MCF 10A (cell line): ENCODE results near the gene SEZ6L. TPM values are rescaled to one million over a fixed set of nuclear protein-coding genes. Genes with fewer than 3 reads are reported as not detected.

ENCODE experiments used
- BruUV-seq: library from RNA; stranded (reverse); fragments of 400-500 nt; replicated peaks from 2 replicates; lab custom pipeline; 2021; lab: Mats Ljungman, UMichigan
- CTCF ChIA-PET: fragments of 300-600 bp; sonication (Branson Sonifier 250); formaldehyde crosslinking; extraction: SDS; loops from one replicate; lab custom pipeline; 2021; ENCODE audit warnings: antibody characterized with exemption, inconsistent platforms; lab: Yijun Ruan, JAX
- POLR2A ChIA-PET: fragments of 300-600, 350-650 bp; sonication (Branson Sonifier 250); formaldehyde crosslinking; extraction: SDS; loops from one replicate; lab custom pipeline; 2020; ENCODE audit warnings: antibody characterized with exemption, inconsistent platforms; lab: Yijun Ruan, JAX
- DNase-seq: peaks from one replicate; pipeline ENCODE4 v3.0.0-alpha.2; 2018; ENCODE audit not compliant: unreplicated experiment
- H3K27ac Mint-ChIP-seq: one replicate; pipeline ENCODE4 v1.8.0; 2022; ENCODE audit warnings: mild to moderate bottlenecking, low read depth, mixed read lengths; ENCODE audit not compliant: unreplicated experiment
- H3K27me3 Mint-ChIP-seq: one replicate; pipeline ENCODE4 v1.8.0; 2022; ENCODE audit warnings: mixed read lengths; ENCODE audit not compliant: insufficient read depth, unreplicated experiment
- H3K36me3 Mint-ChIP-seq: one replicate; pipeline ENCODE4 v1.8.0; 2022; ENCODE audit warnings: mild to moderate bottlenecking, moderate library complexity, mixed read lengths; ENCODE audit not compliant: insufficient read depth, unreplicated experiment
- H3K4me1 Mint-ChIP-seq: one replicate; pipeline ENCODE4 v1.8.0; 2022; ENCODE audit warnings: mixed read lengths; ENCODE audit not compliant: insufficient read depth, unreplicated experiment
- H3K4me3 Mint-ChIP-seq: one replicate; pipeline ENCODE4 v1.8.0; 2022; ENCODE audit warnings: mild to moderate bottlenecking, moderate library complexity, mixed read lengths; ENCODE audit not compliant: unreplicated experiment
- H3K9me3 Mint-ChIP-seq: one replicate; pipeline ENCODE4 v1.8.0; 2022; ENCODE audit warnings: mixed read lengths; ENCODE audit not compliant: unreplicated experiment
- intact Hi-C: fragments of 100-400 bp; cut with micrococcal nuclease; formaldehyde crosslinking; loops from 2 replicates; pipeline ENCODE4 v1.14.1; 2022
- total RNA-seq: library from RNA; stranded (reverse); gene quantifications from 2 replicates; pipeline ENCODE4 v1.2.3, GENCODE V29; 2022
- TF ChIP-seq, protein P1 (sequence below): fragments of 200-600 bp; IDR thresholded peaks from one replicate; pipeline ENCODE4 v1.8.0; 2022; ENCODE audit warnings: antibody characterized with exemption, mild to moderate bottlenecking; ENCODE audit not compliant: unreplicated experiment

The SEZ6L gene
- total RNA-seq, 1 experiment from 2014 or later = not detected

GRCh38 chr22:26188341-26188740, 19.1 kb downstream of the SEZ6L start:
- Mint-ChIP-seq H3K4me1 (no peaks in the 10 kb centered on the region), H3K4me3 (no peak overlapping the region), H3K9me3 (peaks cover 7% of the 10 kb centered on the region), H3K27me3 (peaks cover 51% of the 10 kb centered on the region), H3K27ac (no peak overlapping the region), H3K36me3 (no peaks in the 10 kb centered on the region)
- intact Hi-C loops = no loop called here
- TF ChIP-seq, protein P1, sequence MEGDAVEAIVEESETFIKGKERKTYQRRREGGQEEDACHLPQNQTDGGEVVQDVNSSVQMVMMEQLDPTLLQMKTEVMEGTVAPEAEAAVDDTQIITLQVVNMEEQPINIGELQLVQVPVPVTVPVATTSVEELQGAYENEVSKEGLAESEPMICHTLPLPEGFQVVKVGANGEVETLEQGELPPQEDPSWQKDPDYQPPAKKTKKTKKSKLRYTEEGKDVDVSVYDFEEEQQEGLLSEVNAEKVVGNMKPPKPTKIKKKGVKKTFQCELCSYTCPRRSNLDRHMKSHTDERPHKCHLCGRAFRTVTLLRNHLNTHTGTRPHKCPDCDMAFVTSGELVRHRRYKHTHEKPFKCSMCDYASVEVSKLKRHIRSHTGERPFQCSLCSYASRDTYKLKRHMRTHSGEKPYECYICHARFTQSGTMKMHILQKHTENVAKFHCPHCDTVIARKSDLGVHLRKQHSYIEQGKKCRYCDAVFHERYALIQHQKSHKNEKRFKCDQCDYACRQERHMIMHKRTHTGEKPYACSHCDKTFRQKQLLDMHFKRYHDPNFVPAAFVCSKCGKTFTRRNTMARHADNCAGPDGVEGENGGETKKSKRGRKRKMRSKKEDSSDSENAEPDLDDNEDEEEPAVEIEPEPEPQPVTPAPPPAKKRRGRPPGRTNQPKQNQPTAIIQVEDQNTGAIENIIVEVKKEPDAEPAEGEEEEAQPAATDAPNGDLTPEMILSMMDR = no peak
- BruUV-seq = no TSS peak
- ChIA-PET POLR2A (no interaction called here), CTCF (interaction anchor here (0.9 kb wide), 1 partner anchor 10 kb away, joined by 3 read pairs; no protein-coding TSS in a partner anchor)
- DNase-seq = no peak

DNA sequence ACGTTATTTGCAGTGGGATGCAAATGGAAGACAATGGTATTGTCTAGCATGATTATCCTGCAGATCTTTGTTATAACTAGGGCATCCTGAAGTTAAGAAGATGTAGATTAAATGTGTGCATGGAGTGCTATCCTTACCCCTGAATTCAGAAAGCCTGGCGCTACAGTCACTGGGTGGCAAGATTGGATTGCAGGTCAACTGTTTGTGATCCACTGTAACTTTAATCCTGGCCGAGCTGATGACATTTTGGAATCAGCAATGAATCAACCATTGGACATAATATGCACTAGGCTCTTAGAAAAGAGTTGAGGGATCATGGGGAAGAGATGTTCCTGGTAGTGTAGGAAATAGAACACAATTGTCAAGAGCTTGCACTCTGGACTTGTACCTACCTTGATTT, 25.1 kb downstream of the SEZ6L start:
- POLR2A ChIA-PET = no interaction called here
- no TSS peak for BruUV-seq

DNA sequence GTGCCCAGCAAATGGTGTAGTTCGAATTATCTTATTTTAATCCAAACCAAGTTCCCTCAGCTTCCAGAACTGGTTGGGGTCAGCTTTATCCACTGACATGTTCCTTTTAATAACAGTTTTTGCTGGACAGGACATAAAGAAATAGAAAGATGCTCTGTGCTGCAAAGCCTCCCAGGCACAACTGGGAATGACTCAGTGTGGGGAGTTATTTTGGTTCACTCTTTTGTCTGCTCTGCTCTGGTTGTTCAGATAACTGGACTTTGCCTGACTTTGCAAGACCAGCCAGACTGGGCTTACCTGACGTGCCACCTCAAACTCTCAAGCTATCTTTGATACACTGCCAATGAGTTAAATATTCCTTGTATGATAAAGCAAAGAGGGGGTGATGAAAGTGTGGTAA, 25.6 kb downstream of the SEZ6L start:
- BruUV-seq = no TSS peak

More for the DNA sequence above, 25.1 kb downstream of the SEZ6L start:
- Mint-ChIP-seq H3K27me3 (peaks cover 13% of the 10 kb centered on the region), H3K4me3 (no peak overlapping the region), H3K36me3 (no peaks in the 10 kb centered on the region), H3K27ac (no peak overlapping the region), H3K4me1 (no peaks in the 10 kb centered on the region), H3K9me3 (peaks cover 7% of the 10 kb centered on the region)
- DNase-seq = no peak
- intact Hi-C loops = no loop called here
- TF ChIP-seq, protein P1 = no peak
- CTCF ChIA-PET = interaction anchor here (0.7 kb wide), 1 partner anchor 31 kb away, joined by 3 read pairs; no protein-coding TSS in a partner anchor

DNA sequence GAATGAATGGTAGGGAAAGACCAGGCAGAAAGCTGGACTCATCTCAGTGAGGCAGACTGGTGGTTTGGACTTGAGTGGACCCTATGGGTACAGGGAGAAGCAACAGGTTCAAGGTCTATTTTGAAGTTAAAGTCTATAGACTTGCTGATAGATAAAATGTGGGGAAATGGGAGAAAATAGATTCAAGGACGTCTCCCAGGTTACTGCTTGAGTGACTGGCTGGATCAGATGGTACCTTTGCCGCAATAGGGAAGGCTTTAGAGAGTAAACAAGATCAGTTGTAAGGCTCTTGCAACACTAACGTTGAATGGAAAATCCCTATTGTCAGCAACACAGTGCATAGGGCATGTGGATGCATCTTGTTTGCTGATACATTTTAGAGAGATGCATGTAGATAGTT, 27.4 kb downstream of the SEZ6L start:
- TF ChIP-seq, protein P1 = no peak
- CTCF ChIA-PET = interaction anchor here (1.7 kb wide), 1 partner anchor 24 kb away, joined by 8 read pairs; no protein-coding TSS in a partner anchor
- no TSS peak for BruUV-seq
- Mint-ChIP-seq H3K27me3 (peaks cover 19% of the 10 kb centered on the region), H3K4me1 (no peaks in the 10 kb centered on the region), H3K9me3 (peaks cover 7% of the 10 kb centered on the region), H3K27ac (no peak overlapping the region), H3K4me3 (no peak overlapping the region), H3K36me3 (no peaks in the 10 kb centered on the region)
- intact Hi-C loops = no loop called here
- POLR2A ChIA-PET = no interaction called here
- DNase-seq = no peak

More for the DNA sequence above, 25.6 kb downstream of the SEZ6L start:
- POLR2A ChIA-PET = no interaction called here
- intact Hi-C loops = no loop called here
- no peaks in the 10 kb centered on the region for H3K36me3 Mint-ChIP-seq
- TF ChIP-seq, protein P1 = no peak
- no peak overlapping the region for H3K27ac Mint-ChIP-seq
- no peaks in the 10 kb centered on the region for H3K4me1 Mint-ChIP-seq
- CTCF ChIA-PET = interaction anchor here (0.7 kb wide), 1 partner anchor 40 kb away, joined by 3 read pairs; no protein-coding TSS in a partner anchor
- no peak for DNase-seq
- peaks cover 13% of the 10 kb centered on the region for H3K27me3 Mint-ChIP-seq
- H3K9me3 Mint-ChIP-seq = peaks cover 7% of the 10 kb centered on the region
- no peak overlapping the region for H3K4me3 Mint-ChIP-seq
